ENCODE results near the gene ALDH4A1.

The ALDH4A1 gene

GRCh38 chr1:18877282-18877681 lies 25.1 kb downstream of the ALDH4A1 start:
- H3K27ac ChIP-seq (ENCODE audit: low read length), result no peak overlapping the region

DNA sequence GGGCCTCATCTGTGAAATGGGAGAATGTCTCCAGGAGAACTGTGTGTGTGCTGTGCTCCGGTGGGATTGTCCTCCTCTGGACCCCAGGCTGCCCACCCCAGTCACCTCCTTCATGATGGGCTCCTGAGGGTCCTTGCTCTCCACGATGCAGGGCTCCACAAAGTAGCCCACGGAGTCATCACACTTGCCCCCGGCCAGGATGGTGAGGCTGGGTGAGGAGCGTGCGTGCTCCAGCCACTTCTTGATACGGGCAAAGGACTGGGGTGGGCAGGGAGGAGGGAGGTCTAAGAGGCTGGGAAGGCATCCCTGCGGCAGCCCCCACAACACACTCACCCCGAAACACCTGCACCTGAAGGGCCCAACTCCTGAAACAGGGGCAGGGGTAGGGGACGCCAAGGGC lies 26.1 kb downstream of the ALDH4A1 start:
- H3K9me3 ChIP-seq (replicated peaks; ENCODE audit: insufficient read depth, low read length), result no peaks in the 10 kb centered on the region
- no peaks in the 10 kb centered on the region for H3K36me3 ChIP-seq (replicated peaks; ENCODE audit: insufficient read depth, low read length)
- no peak overlapping the region for H3K9ac ChIP-seq (ENCODE audit: low read length)
- no peak overlapping the region for H3K27ac ChIP-seq (ENCODE audit: low read length)
- H3K79me2 ChIP-seq (ENCODE audit: low read length), result no peaks in the 10 kb centered on the region
- no peaks in the 10 kb centered on the region for H3K9me2 ChIP-seq (replicated peaks; ENCODE audit: insufficient read depth, low read length)
- no peak for DNase-seq
- H3K4me2 ChIP-seq (ENCODE audit: low read depth, low read length), result no peak overlapping the region
- H4K20me1 ChIP-seq (ENCODE audit: insufficient read depth, low read length), result no peaks in the 10 kb centered on the region
- H3F3A ChIP-seq (ENCODE audit: insufficient read depth, low read length), result no peaks in the 10 kb centered on the region
- TF ChIP-seq EZH2 (optimal IDR thresholded peaks at IDR 0.05; ENCODE audit: low read depth, low read length), result no peak
- H3K4me1 ChIP-seq (ENCODE audit: low read length), result no peaks in the 10 kb centered on the region
- no peak overlapping the region for H2AFZ ChIP-seq (ENCODE audit: low read length)
- no peaks in the 10 kb centered on the region for H3K27me3 ChIP-seq (replicated peaks; ENCODE audit: insufficient read depth, low read length)
- no peak overlapping the region for H3K4me3 ChIP-seq (ENCODE audit: low read length)

More at GRCh38 chr1:18877282-18877681, 25.1 kb downstream of the ALDH4A1 start:
- Histone ChIP-seq H3K4me2 (ENCODE audit: low read depth, low read length) (no peak overlapping the region), H3K9me2 (replicated peaks; ENCODE audit: insufficient read depth, low read length) (no peaks in the 10 kb centered on the region), H3F3A (ENCODE audit: insufficient read depth, low read length) (no peaks in the 10 kb centered on the region), H3K27me3 (replicated peaks; ENCODE audit: insufficient read depth, low read length) (no peaks in the 10 kb centered on the region), H2AFZ (ENCODE audit: low read length) (no peak overlapping the region), H3K4me1 (ENCODE audit: low read length) (no peaks in the 10 kb centered on the region), H3K9me3 (replicated peaks; ENCODE audit: insufficient read depth, low read length) (no peaks in the 10 kb centered on the region), H3K79me2 (ENCODE audit: low read length) (no peaks in the 10 kb centered on the region), H3K36me3 (replicated peaks; ENCODE audit: insufficient read depth, low read length) (no peaks in the 10 kb centered on the region), H3K9ac (ENCODE audit: low read length) (no peak overlapping the region), H4K20me1 (ENCODE audit: insufficient read depth, low read length) (no peaks in the 10 kb centered on the region), H3K4me3 (ENCODE audit: low read length) (no peak overlapping the region)
- TF ChIP-seq EZH2phosphoT487 (IDR thresholded peaks at IDR 0.05; ENCODE audit: low read length), result no peak
- no peak for TF ChIP-seq CTCF (IDR thresholded peaks at IDR 0.05; ENCODE audit: low read length)
- TF ChIP-seq EZH2 (optimal IDR thresholded peaks at IDR 0.05; ENCODE audit: low read depth, low read length), result no peak
- no peak for DNase-seq

DNA sequence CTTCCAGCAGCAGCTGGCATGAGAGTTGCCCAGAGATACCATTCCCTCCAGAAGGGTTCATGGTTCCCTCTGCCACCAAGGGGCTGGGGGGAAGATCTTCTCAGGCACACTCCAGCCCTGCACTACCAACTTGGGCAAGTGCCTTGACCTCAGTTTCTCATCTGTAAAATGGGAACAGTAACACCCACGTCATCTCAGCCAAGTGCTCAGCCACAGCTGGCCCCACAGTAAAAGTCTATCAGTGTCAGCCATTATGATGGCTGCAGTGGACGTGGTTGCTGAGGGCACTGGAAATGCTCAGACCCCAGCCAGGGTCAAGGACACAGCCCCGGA lies 26.6 kb downstream of the ALDH4A1 start:
- H3K27me3 ChIP-seq (replicated peaks; ENCODE audit: insufficient read depth, low read length), result no peaks in the 10 kb centered on the region
- no peaks in the 10 kb centered on the region for H3K9me3 ChIP-seq (replicated peaks; ENCODE audit: insufficient read depth, low read length)
- H3K36me3 ChIP-seq (replicated peaks; ENCODE audit: insufficient read depth, low read length), result no peaks in the 10 kb centered on the region
- no peak overlapping the region for H3K4me2 ChIP-seq (ENCODE audit: low read depth, low read length)
- H3K9me2 ChIP-seq (replicated peaks; ENCODE audit: insufficient read depth, low read length), result no peaks in the 10 kb centered on the region
- H2AFZ ChIP-seq (ENCODE audit: low read length), result no peak overlapping the region
- no peaks in the 10 kb centered on the region for H3K79me2 ChIP-seq (ENCODE audit: low read length)
- H3K9ac ChIP-seq (ENCODE audit: low read length), result no peak overlapping the region
- no peak overlapping the region for H3K4me3 ChIP-seq (ENCODE audit: low read length)
- TF ChIP-seq CTCF (IDR thresholded peaks at IDR 0.05; ENCODE audit: low read length) (no peak), EZH2phosphoT487 (IDR thresholded peaks at IDR 0.05; ENCODE audit: low read length) (no peak), EZH2 (optimal IDR thresholded peaks at IDR 0.05; ENCODE audit: low read depth, low read length) (no peak)
- H3K4me1 ChIP-seq (ENCODE audit: low read length), result no peaks in the 10 kb centered on the region
- DNase-seq, result no peak
- no peak overlapping the region for H3K27ac ChIP-seq (ENCODE audit: low read length)
- H3F3A ChIP-seq (ENCODE audit: insufficient read depth, low read length), result no peaks in the 10 kb centered on the region
- H4K20me1 ChIP-seq (ENCODE audit: insufficient read depth, low read length), result no peaks in the 10 kb centered on the region

GRCh38 chr1:18875107-18875795 lies 27.1 kb downstream of the ALDH4A1 start:
- H3K27me3 ChIP-seq (replicated peaks; ENCODE audit: insufficient read depth, low read length), result 0 out of 2 replicates have a peak, but pooled peaks cover under 1% of the 10 kb centered on the region
- H3K79me2 ChIP-seq (ENCODE audit: low read length), result no peaks in the 10 kb centered on the region
- H2AFZ ChIP-seq (ENCODE audit: low read length), result no peak overlapping the region
- TF ChIP-seq EZH2phosphoT487 (IDR thresholded peaks at IDR 0.05; ENCODE audit: low read length) (no peak), CTCF (IDR thresholded peaks at IDR 0.05; ENCODE audit: low read length) (peak; percentile 81)
- peak; percentile 70 for DNase-seq
- H3K9me2 ChIP-seq (replicated peaks; ENCODE audit: insufficient read depth, low read length), result no peaks in the 10 kb centered on the region
- H3K9ac ChIP-seq (ENCODE audit: low read length), result no peak overlapping the region
- H3F3A ChIP-seq (ENCODE audit: insufficient read depth, low read length), result no peaks in the 10 kb centered on the region
- no peak overlapping the region for H3K27ac ChIP-seq (ENCODE audit: low read length)
- H3K4me1 ChIP-seq (ENCODE audit: low read length), result no peaks in the 10 kb centered on the region
- H3K36me3 ChIP-seq (replicated peaks; ENCODE audit: insufficient read depth, low read length), result no peaks in the 10 kb centered on the region
- H3K4me3 ChIP-seq (ENCODE audit: low read length), result no peak overlapping the region
- H3K9me3 ChIP-seq (replicated peaks; ENCODE audit: insufficient read depth, low read length), result no peaks in the 10 kb centered on the region
- no peaks in the 10 kb centered on the region for H4K20me1 ChIP-seq (ENCODE audit: insufficient read depth, low read length)
- no peak overlapping the region for H3K4me2 ChIP-seq (ENCODE audit: low read depth, low read length)
